ENCODE measurements around the gene CEP112.

CEP112 gene

GRCh38 chr17:65587534-65588180, 604.3 kb downstream of the CEP112 start:
- no peak overlapping the region for H3K4me3 ChIP-seq (ENCODE audit: low read depth, low read length)
- TF ChIP-seq CTCF (conservative IDR thresholded peaks at IDR 0.05; ENCODE audit: low read depth, low read length): no peak
- DNase-seq (ENCODE audit: low read depth): no peak

GRCh38 chr17:65586899-65587298, 605.0 kb downstream of the CEP112 start:
- no peak for DNase-seq (ENCODE audit: low read depth)
- no peak for TF ChIP-seq CTCF (conservative IDR thresholded peaks at IDR 0.05; ENCODE audit: low read depth, low read length)
- no peak overlapping the region for H3K4me3 ChIP-seq (ENCODE audit: low read depth, low read length)
